Activated CD8-positive, alpha-beta memory T cell treated with anti-CD3 and anti-CD28 coated beads, Interleukin-2, amount 50 U/mL, for 48 hours (primary cell): Measurements from ENCODE around the gene GBX2.
A peak's percentile ranks its signal among the peaks of the same experiment; 100 is the strongest.

ENCODE experiments used
- DNase-seq: peaks from one replicate; pipeline ENCODE4 v3.0.0-alpha.2; 2020

Gene GBX2

GRCh38 chr2:236180831-236181453 lies 12.8 kb upstream of the GBX2 start:
- no peak for DNase-seq

GRCh38 chr2:236180076-236180816 lies 12.1 kb upstream of the GBX2 start:
- no peak for DNase-seq

GRCh38 chr2:236179236-236180075 lies 11.3 kb upstream of the GBX2 start:
- DNase-seq: no peak

GRCh38 chr2:236178890-236179235 lies 10.7 kb upstream of the GBX2 start:
- no peak for DNase-seq

GRCh38 chr2:236177967-236178889 lies 10.0 kb upstream of the GBX2 start:
- peak; percentile 86 for DNase-seq

GRCh38 chr2:236177604-236177966 lies 9.4 kb upstream of the GBX2 start:
- DNase-seq: no peak

- DNase-seq: no peak
Observed at GRCh38 chr2:236176951-236177350, 8.8 kb upstream of the GBX2 start.

GRCh38 chr2:236176417-236176816 lies 8.2 kb upstream of the GBX2 start:
- DNase-seq: no peak

GRCh38 chr2:236175548-236176150 lies 7.5 kb upstream of the GBX2 start:
- no peak for DNase-seq

- no peak for DNase-seq
Observed at GRCh38 chr2:236173729-236174607, 5.8 kb upstream of the GBX2 start.

- no peak for DNase-seq
Observed at GRCh38 chr2:236173036-236173728, 5.0 kb upstream of the GBX2 start.

- no peak for DNase-seq
Observed at GRCh38 chr2:236172255-236173035, 4.3 kb upstream of the GBX2 start.

- no peak for DNase-seq
Observed at GRCh38 chr2:236171680-236172254, 3.6 kb upstream of the GBX2 start.

GRCh38 chr2:236171181-236171679 lies 3.0 kb upstream of the GBX2 start:
- no peak for DNase-seq

GRCh38 chr2:236170590-236171165 lies 2.5 kb upstream of the GBX2 start:
- no peak for DNase-seq

GRCh38 chr2:236169741-236170589 lies 1.8 kb upstream of the GBX2 start:
- no peak for DNase-seq

- no peak for DNase-seq
Observed at GRCh38 chr2:236169151-236169721, 1.1 kb upstream of the GBX2 start.
